NB4 (cell line): ENCODE data around the gene KLK13.

Experiments
- DNase-seq: peaks from one replicate; pipeline ENCODE4 v3.0.0; 2010; ENCODE audit warnings: low read depth
- H3K4me3 ChIP-seq: one replicate; pipeline ENCODE4 v1.5.1; 2011; ENCODE audit warnings: mild to moderate bottlenecking, low read depth, low read length, moderate library complexity
- CTCF ChIP-seq: IDR thresholded peaks from one replicate; pipeline ENCODE4 v1.5.1; 2012; ENCODE audit warnings: low read depth, low read length
- MAX ChIP-seq: IDR thresholded peaks from 2 replicates; pipeline ENCODE4 v1.6.1; 2011; ENCODE audit warnings: low read depth, low read length
- MYC ChIP-seq: IDR thresholded peaks from 2 replicates; pipeline ENCODE4 v1.6.1; 2011; ENCODE audit warnings: low read depth, low read length
- POLR2A ChIP-seq: IDR thresholded peaks from 2 replicates; pipeline ENCODE4 v1.6.1; 2011; ENCODE audit warnings: mild to moderate bottlenecking; ENCODE audit not compliant: insufficient read length; ENCODE audit errors: extremely low read depth

KLK13 gene

GRCh38 chr19:51064534-51065220, at the start of gene KLK13:
TSS of gene KLK13 (minus strand) at chr19:51065092. CDS start at chr19:51065067, 25 bp downstream.
- H3K4me3 ChIP-seq: no peak within 1 kb of the TSS
- no peak for DNase-seq
- TF ChIP-seq POLR2A: no peak
- TF ChIP-seq MYC: no peak
- no peak for TF ChIP-seq CTCF
- no peak for TF ChIP-seq MAX

GRCh38 chr19:51114087-51114729, 49.3 kb upstream of the KLK13 start:
- no peak overlapping the region for H3K4me3 ChIP-seq
- DNase-seq: no peak
- TF ChIP-seq MYC: no peak
- no peak for TF ChIP-seq CTCF
- TF ChIP-seq MAX: no peak

- TF ChIP-seq MAX: no peak
- peak; percentile 43 for TF ChIP-seq CTCF
- TF ChIP-seq MYC: no peak
- peak; percentile 25 for DNase-seq
Observed at GRCh38 chr19:51111606-51112005, 46.7 kb upstream of the KLK13 start.

GRCh38 chr19:51110666-51110971, 45.7 kb upstream of the KLK13 start:
- no peak for DNase-seq
- H3K4me3 ChIP-seq: no peak overlapping the region
- TF ChIP-seq MAX (no peak), POLR2A (no peak), MYC (no peak), CTCF (no peak)

More at GRCh38 chr19:51111606-51112005, 46.7 kb upstream of the KLK13 start:
- no peak overlapping the region for H3K4me3 ChIP-seq

- TF ChIP-seq MAX: peak; percentile 29; the same call in 1 of the 2 replicates
- no peak for TF ChIP-seq CTCF
- peak overlapping the region; percentile 62 for H3K4me3 ChIP-seq
- no peak for DNase-seq
Observed at GRCh38 chr19:51108805-51109146, 43.9 kb upstream of the KLK13 start.
